GM19395 (cell line): ENCODE results near the gene PHLDA3.

Source experiments
- ATAC-seq: cut with Tn5 transposase; IDR thresholded peaks from one replicate; pipeline ENCODE4 v1.9.1; 2021; ENCODE audit warnings: mild to moderate bottlenecking, moderate library complexity; ENCODE audit not compliant: unreplicated experiment

The PHLDA3 gene

GRCh38 chr1:201466492-201466891 lies 2.5 kb downstream of the PHLDA3 start:
- ATAC-seq: no peak

GRCh38 chr1:201465698-201466290 lies 3.2 kb downstream of the PHLDA3 start:
- ATAC-seq: no peak

DNA sequence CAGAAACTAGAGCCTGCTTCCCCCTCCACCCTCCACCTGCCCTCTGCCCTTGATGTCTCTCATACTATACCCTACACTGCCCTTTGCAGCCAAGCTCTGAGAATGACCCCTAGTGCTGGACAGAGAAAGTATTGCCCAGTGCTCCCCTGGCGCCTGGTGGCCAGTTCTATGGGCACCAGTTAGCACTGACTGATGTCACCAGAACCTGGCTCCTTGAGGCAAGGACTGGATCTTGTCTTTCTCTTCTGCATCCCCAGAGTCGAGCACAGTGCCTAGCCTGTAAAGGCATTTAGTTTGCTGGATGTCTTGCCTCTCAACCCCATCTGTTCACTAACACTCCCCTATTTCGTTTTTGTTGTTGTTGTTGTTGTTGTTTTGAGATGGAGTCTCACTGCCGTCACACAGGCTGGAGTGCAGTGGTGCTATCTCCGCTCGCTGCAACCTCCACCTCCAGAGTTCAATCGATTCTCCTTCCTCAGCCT lies 5.9 kb downstream of the PHLDA3 start:
- ATAC-seq: no peak

- ATAC-seq: no peak
These were observed 7.1 kb downstream of the PHLDA3 start for GRCh38 chr1:201461645-201462441.

GRCh38 chr1:201460814-201461644 lies 8.0 kb downstream of the PHLDA3 start:
- ATAC-seq: no peak

- ATAC-seq: no peak
These were observed 9.2 kb downstream of the PHLDA3 start for GRCh38 chr1:201459775-201460174.

GRCh38 chr1:201459052-201459451 lies 9.9 kb downstream of the PHLDA3 start:
- no peak for ATAC-seq

DNA sequence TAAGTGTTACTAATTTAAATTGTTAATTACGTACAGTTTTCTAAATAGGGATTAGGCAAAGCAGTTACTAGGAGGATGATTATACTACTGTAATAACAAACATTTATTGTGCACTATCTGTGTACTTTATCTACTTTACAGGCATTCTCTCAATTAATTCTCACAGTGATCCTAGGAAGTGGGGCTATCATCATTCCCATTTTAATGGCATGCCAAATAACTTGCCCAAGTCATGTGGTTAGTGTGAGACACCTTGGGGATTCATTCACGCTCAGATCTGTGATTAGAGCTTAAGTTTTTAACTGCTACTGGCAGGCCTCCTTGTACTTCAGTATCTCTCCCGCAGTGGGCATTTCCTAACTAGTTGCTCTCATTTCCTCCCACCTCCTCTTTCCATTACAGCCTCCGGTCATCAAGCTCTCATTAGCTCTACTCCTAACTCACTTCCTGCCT lies 11.5 kb downstream of the PHLDA3 start:
- ATAC-seq: no peak

- peak; percentile 66 for ATAC-seq
These were observed 12.3 kb downstream of the PHLDA3 start for GRCh38 chr1:201456499-201457309.

- no peak for ATAC-seq
These were observed 13.9 kb downstream of the PHLDA3 start for GRCh38 chr1:201455098-201455497.

GRCh38 chr1:201454608-201455007 lies 14.4 kb downstream of the PHLDA3 start:
- no peak for ATAC-seq

- ATAC-seq: no peak
These were observed 16.1 kb downstream of the PHLDA3 start for GRCh38 chr1:201452866-201453265.

DNA sequence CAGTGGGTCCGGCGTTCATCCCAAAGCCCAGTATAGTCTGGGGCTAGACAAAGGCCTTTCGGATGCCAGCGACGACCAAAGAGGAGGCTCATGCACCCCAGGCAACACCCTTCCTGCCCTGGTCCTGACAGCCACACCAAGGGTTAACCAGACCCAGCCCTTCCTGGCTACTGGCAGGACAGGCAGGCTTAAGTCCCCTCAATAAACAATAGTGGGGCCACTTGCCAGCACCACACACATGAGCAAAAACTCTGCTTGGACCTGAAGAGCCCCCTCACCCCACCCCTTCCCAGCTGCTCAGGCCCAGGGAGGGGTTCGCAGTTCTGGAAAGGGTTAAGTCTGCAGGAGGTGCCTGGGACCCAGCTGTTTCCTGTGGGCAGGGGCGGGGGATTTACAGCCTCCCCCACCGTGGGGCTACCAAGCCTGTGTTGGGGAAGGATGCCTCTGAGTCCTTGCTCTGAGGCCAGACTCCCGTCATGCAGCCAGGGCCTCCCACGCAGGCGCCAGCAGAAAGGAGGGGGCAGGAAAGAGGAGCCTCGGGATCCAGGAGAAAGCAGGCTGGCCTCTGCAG lies 18.2 kb downstream of the PHLDA3 start:
- ATAC-seq: no peak

- no peak for ATAC-seq
These were observed 20.0 kb downstream of the PHLDA3 start for GRCh38 chr1:201448990-201449389.

GRCh38 chr1:201447903-201448871 lies 20.8 kb downstream of the PHLDA3 start:
- peak; percentile 83 for ATAC-seq

DNA sequence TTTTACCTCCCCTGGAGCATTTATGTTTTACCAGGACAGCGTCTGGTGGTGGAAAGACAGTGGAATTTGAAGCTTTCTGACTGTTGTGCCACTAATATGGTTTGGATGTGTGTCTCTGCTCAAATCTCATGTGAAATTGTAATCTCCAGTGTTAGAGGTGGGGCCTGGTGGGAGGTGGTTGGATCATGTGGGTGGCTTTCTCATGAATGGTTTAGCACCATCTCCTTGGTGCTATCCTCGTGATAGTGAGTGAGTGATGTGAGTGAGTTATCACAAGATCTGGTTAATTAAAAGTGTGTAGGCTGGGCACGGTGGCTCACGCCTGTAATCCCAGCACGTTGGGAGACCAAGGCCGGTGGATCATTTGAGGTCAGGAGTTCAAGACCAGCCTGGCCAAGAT lies 23.7 kb downstream of the PHLDA3 start:
- no peak for ATAC-seq

DNA sequence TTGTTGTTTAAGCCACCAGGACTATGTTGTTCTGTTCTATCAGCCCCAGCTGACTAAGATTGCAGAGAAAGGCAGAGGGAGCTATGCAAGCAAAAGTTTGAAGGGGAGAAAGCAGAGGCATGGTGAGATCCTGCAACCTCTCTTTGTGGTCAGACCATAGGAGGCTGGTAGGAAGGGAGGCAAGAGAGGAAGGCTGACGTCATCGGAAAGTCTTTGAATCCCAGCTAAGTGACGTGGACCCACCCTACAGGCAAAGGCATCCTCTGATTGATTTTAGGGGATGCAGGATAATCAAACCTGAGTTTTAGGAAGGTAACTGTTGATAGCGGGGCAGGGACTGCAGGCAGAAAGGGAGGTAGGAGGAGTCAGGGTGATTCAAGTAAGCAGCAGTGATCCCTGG lies 24.2 kb downstream of the PHLDA3 start:
- ATAC-seq: no peak

- ATAC-seq: no peak
These were observed 25.2 kb downstream of the PHLDA3 start for GRCh38 chr1:201443747-201444146.

DNA sequence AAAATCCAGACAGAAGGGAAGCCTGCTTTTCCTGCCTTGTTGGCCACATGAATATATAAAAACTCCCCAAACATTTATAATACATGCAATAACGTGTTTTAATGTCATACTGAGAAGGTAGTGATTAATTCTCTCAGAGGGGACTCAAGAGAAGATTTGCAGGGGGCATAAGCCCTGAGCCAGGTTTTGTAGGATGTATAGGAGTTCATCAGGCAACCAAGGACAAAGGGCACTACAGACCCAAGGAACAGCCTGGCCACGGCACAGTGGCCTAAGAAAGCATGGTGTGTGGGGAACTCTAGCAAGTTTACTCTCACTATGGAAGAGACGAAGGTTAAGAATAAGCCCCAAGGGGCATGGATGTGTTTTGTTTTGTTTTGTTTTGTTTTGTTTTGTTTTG lies 32.0 kb downstream of the PHLDA3 start:
- no peak for ATAC-seq
